GM12865 (cell line): ENCODE data around the gene LPAR3.
"Not testable (repeated sequence)": the region's sequence is repeated elsewhere in the genome, so short reads cannot be mapped to it uniquely, and the experiment has no call there.

ENCODE experiments used
- DNase-seq: peaks from one replicate; pipeline ENCODE4 v3.0.0; 2010; ENCODE audit warnings: low read depth
- H3K4me3 ChIP-seq: 2 replicates; pipeline ENCODE4 v1.5.1; 2011; ENCODE audit warnings: mild to moderate bottlenecking, low read depth, low read length, control low read depth
- TF ChIP-seq, protein P1 (sequence below): IDR thresholded peaks from 2 replicates; pipeline ENCODE4 v1.5.1; 2011; ENCODE audit warnings: low read length, control low read depth, low read depth, inconsistent platforms; ENCODE audit not compliant: insufficient read depth; ENCODE audit errors: missing control alignments

LPAR3 gene

GRCh38 chr1:84919461-84919970, 26.5 kb upstream of the LPAR3 start:
- H3K4me3 ChIP-seq: no peak overlapping the region
- TF ChIP-seq, protein P1, sequence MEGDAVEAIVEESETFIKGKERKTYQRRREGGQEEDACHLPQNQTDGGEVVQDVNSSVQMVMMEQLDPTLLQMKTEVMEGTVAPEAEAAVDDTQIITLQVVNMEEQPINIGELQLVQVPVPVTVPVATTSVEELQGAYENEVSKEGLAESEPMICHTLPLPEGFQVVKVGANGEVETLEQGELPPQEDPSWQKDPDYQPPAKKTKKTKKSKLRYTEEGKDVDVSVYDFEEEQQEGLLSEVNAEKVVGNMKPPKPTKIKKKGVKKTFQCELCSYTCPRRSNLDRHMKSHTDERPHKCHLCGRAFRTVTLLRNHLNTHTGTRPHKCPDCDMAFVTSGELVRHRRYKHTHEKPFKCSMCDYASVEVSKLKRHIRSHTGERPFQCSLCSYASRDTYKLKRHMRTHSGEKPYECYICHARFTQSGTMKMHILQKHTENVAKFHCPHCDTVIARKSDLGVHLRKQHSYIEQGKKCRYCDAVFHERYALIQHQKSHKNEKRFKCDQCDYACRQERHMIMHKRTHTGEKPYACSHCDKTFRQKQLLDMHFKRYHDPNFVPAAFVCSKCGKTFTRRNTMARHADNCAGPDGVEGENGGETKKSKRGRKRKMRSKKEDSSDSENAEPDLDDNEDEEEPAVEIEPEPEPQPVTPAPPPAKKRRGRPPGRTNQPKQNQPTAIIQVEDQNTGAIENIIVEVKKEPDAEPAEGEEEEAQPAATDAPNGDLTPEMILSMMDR: no peak
- DNase-seq: no peak

DNA sequence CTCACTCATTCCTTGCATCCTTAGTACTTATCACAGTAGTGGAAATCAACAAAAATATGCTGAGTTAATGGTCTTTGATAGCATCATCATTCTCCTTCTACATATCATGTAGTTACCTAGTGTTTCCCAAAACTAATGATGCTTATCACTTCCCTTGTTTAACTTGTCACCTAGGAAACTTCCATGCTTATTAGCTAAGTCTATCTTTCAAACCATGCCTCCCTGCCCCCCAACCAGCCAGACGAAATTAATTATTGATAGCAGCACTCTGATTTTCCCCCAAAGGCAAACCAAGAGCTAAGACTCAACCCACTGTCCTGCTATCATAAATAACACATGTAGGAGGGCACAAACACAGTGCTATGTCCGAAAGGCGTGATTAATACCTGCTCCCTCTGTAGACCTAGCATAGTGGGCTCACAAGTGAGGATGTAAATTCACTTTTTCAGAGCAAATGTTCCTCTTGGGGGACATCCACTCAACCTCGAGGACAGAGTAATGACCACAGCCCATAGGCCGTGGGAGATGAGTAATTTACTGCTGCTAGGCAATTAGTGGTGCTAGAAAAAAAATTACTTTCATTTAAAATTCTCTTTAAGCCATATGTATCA, 25.8 kb upstream of the LPAR3 start:
- DNase-seq: no peak
- H3K4me3 ChIP-seq: no peak overlapping the region
- TF ChIP-seq, protein P1: no peak

DNA sequence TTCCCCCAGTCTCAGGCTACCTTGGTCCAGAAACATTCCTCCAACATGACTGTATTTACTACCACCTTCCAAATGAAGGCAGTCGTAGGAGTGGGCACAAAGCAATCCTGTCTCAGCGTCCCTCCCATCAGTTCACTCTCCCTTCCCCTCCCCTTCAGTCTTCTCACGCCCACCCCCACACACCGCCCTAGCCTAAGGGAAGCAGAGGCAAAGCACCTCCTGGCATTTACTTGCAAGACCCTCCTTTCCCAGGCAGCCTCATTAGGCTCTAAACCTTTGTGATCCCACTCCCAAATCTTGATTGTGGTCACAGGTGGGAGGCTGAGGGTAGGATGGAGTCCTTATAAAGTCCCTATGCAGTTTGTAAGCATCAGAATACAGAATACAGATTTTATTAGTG, 23.9 kb upstream of the LPAR3 start:
- H3K4me3 ChIP-seq: no peak overlapping the region
- TF ChIP-seq, protein P1: no peak
- no peak for DNase-seq

- TF ChIP-seq, protein P1: no peak
- no peak for DNase-seq
- no peak overlapping the region for H3K4me3 ChIP-seq
These were observed 20.5 kb upstream of the LPAR3 start for GRCh38 chr1:84913555-84913892.

- no peak overlapping the region for H3K4me3 ChIP-seq
- TF ChIP-seq, protein P1: no peak
- DNase-seq: no peak
These were observed 19.9 kb upstream of the LPAR3 start for GRCh38 chr1:84912726-84913554.

GRCh38 chr1:84908746-84909464, 15.9 kb upstream of the LPAR3 start:
- not testable (repeated sequence) for DNase-seq, H3K4me3 ChIP-seq

- TF ChIP-seq, protein P1: no peak
- no peak for DNase-seq
- no peak overlapping the region for H3K4me3 ChIP-seq
These were observed 14.3 kb upstream of the LPAR3 start for GRCh38 chr1:84907095-84907827.

- not testable (repeated sequence) for DNase-seq
These were observed 9.7 kb upstream of the LPAR3 start for GRCh38 chr1:84902727-84903126.

More at GRCh38 chr1:84902727-84903126, 9.7 kb upstream of the LPAR3 start:
- H3K4me3 ChIP-seq: not testable (repeated sequence)
